Muscle layer of colon (tissue), 2 donors: ENCODE data around the gene RPS6KA3.
A peak's percentile ranks its signal among the peaks of the same experiment; 100 is the strongest.

Experiments used
- H3K27ac ChIP-seq: one replicate; pipeline ENCODE4 v1.7.0; 2013; ENCODE audit warnings: low read depth, mild to moderate bottlenecking, low read length, moderate library complexity
- H3K27me3 ChIP-seq, 2 donors: one replicate each; pipeline ENCODE4 v1.7.0; 2013; ENCODE audit warnings: low read length in 2 of 2, mild to moderate bottlenecking in 2 of 2; ENCODE audit not compliant: insufficient read depth in 2 of 2, control insufficient read depth in 1 of 2
- H3K36me3 ChIP-seq: one replicate; pipeline ENCODE4 v1.7.0; 2013; ENCODE audit warnings: mild to moderate bottlenecking, low read length; ENCODE audit not compliant: insufficient read depth
- H3K4me1 ChIP-seq: one replicate; pipeline ENCODE4 v1.7.0; 2013; ENCODE audit warnings: mild to moderate bottlenecking, low read length; ENCODE audit not compliant: insufficient read depth
- H3K4me3 ChIP-seq, 2 donors: one replicate each; pipeline ENCODE4 v1.7.0; 2013; ENCODE audit warnings: low read length in 2 of 2, low read depth in 1 of 2, mild to moderate bottlenecking in 1 of 2, moderate library complexity in 1 of 2
- H3K9ac ChIP-seq: one replicate; pipeline ENCODE4 v1.7.0; 2013; ENCODE audit warnings: low read length
- H3K9me3 ChIP-seq: one replicate; pipeline ENCODE4 v1.7.0; 2013; ENCODE audit warnings: mild to moderate bottlenecking, low read length
- donor health status: abdominal sarcoma.
- donor health status: Adenocarcinoma of cecum.

Gene RPS6KA3

GRCh38 chrX:20284444-20284843 lies 17.7 kb upstream of the RPS6KA3 start:
- H3K9me3 ChIP-seq: no peaks in the 10 kb centered on the region
- H3K36me3 ChIP-seq: no peaks in the 10 kb centered on the region

GRCh38 chrX:20280938-20281337 lies 14.2 kb upstream of the RPS6KA3 start:
- H3K9ac ChIP-seq: no peak overlapping the region
- H3K27ac ChIP-seq: no peak overlapping the region
- no peaks in the 10 kb centered on the region for H3K36me3 ChIP-seq
- no peak overlapping the region for H3K4me3 ChIP-seq
- H3K4me1 ChIP-seq: no peaks in the 10 kb centered on the region
- no peaks in the 10 kb centered on the region for H3K27me3 ChIP-seq
- H3K9me3 ChIP-seq: no peaks in the 10 kb centered on the region

More at GRCh38 chrX:20284444-20284843, 17.7 kb upstream of the RPS6KA3 start:
- Histone ChIP-seq H3K27me3 (no peaks in the 10 kb centered on the region), H3K9ac (no peak overlapping the region), H3K4me1 (no peaks in the 10 kb centered on the region), H3K4me3 (no peak overlapping the region), H3K27ac (no peak overlapping the region)

DNA sequence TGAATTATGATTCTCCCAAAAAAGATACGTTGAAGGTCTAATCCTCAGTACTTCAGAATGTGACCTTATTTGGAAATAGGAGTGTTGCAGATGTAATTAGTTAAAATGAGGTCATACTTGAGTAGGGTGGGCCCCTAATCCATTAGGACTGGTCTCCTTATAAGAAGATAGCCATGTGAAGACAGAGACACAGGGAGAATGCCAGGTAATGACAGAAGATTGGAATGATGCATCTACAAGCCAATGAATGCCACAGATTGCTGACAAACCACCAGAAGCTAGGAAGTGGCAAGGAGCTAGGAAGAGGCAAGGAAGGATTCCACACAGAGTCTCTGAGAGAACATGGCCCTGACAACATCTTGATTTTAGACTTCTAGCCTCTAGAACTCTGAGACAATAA lies 7.4 kb upstream of the RPS6KA3 start:
- H3K27ac ChIP-seq: no peak overlapping the region
- H3K4me3 ChIP-seq: no peak overlapping the region
- no peaks in the 10 kb centered on the region for H3K9me3 ChIP-seq
- H3K9ac ChIP-seq: no peak overlapping the region
- no peaks in the 10 kb centered on the region for H3K36me3 ChIP-seq
- no peaks in the 10 kb centered on the region for H3K27me3 ChIP-seq
- no peaks in the 10 kb centered on the region for H3K4me1 ChIP-seq

- H3K9me3 ChIP-seq: no peaks in the 10 kb centered on the region
- no peaks in the 10 kb centered on the region for H3K4me1 ChIP-seq
- H3K4me3 ChIP-seq: no peak overlapping the region
- no peak overlapping the region for H3K27ac ChIP-seq
- no peak overlapping the region for H3K9ac ChIP-seq
- peaks cover 0 to 11% of the 10 kb centered on the region in 2 donors for H3K27me3 ChIP-seq
- H3K36me3 ChIP-seq: no peaks in the 10 kb centered on the region
Observed at GRCh38 chrX:20271730-20272129, 5.0 kb upstream of the RPS6KA3 start.

DNA sequence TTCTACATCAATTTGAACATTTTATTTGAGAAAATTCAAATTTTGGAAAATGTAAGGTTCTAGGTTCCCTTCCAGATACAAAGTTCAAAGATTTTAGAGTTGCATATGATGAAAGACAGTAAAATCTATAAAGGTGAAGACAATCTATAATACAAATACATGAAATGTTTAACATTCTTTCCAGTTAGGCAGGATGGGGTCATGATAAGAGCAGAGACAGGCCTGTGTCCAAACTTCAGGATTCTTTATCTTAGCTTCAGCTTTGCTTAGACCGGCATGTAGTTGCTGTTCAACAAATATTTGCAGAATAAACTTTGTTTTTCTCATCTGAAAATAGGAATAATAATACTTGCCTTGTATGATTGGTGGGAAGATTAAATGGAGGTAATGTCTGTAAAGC lies 4.5 kb upstream of the RPS6KA3 start:
- peaks cover 0 to 11% of the 10 kb centered on the region in 2 donors for H3K27me3 ChIP-seq
- no peaks in the 10 kb centered on the region for H3K36me3 ChIP-seq
- H3K9ac ChIP-seq: no peak overlapping the region
- H3K9me3 ChIP-seq: no peaks in the 10 kb centered on the region
- no peak overlapping the region for H3K4me3 ChIP-seq
- no peak overlapping the region for H3K27ac ChIP-seq
- H3K4me1 ChIP-seq: no peaks in the 10 kb centered on the region

- Histone ChIP-seq H3K9ac (no peak overlapping the region), H3K36me3 (no peaks in the 10 kb centered on the region), H3K27me3 (peaks cover 0 to 11% of the 10 kb centered on the region in 2 donors), H3K4me3 (no peak overlapping the region), H3K4me1 (no peaks in the 10 kb centered on the region), H3K27ac (no peak overlapping the region), H3K9me3 (no peaks in the 10 kb centered on the region)
Observed at GRCh38 chrX:20270562-20270890, 3.8 kb upstream of the RPS6KA3 start.

DNA sequence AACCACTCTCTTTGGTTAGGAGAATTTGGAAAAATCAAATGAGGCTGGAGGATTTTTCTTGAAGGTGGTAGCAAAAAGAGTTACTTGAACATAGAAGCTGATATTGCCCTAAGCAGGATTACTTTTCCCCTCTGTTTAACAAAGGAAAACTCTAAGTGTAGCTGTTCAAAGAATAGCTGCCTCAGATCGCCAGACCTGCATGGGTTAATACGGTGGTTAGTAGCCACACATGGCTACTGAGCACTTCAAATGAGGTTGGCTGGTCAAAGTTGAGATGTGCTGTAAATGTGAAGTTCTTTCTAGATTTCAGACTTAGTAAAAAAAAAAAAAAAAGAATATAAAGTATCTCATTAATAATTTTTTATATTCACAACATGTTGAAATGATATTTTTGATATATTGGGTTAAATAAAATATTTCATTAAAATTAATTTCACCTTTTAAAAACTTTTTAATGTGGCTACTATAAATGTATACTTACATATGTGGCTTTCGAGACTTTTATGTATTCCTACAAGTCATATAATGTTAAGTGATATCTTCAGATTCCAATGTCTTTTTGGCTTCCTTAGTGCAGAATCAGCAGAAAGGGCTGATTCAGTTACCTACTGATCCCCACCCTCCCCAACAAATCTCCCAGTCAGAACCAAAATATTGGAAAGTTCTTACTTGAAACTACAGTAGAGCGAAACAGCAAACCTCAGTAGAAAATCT lies 3.3 kb upstream of the RPS6KA3 start:
- peaks cover 0 to 11% of the 10 kb centered on the region in 2 donors for H3K27me3 ChIP-seq
- H3K36me3 ChIP-seq: no peaks in the 10 kb centered on the region
- H3K4me1 ChIP-seq: no peaks in the 10 kb centered on the region
- H3K4me3 ChIP-seq: no peak overlapping the region
- H3K9me3 ChIP-seq: no peaks in the 10 kb centered on the region
- H3K9ac ChIP-seq: no peak overlapping the region
- H3K27ac ChIP-seq: no peak overlapping the region

- Histone ChIP-seq H3K36me3 (no peaks in the 10 kb centered on the region), H3K4me1 (no peaks in the 10 kb centered on the region), H3K27me3 (peaks cover 0 to 11% of the 10 kb centered on the region in 2 donors), H3K9ac (peak overlapping the region; percentile 25), H3K9me3 (no peaks in the 10 kb centered on the region), H3K4me3 (peak overlapping the region; percentile 55 to 58), H3K27ac (peak overlapping the region; percentile 81)
Observed at GRCh38 chrX:20267931-20268701, 1.4 kb upstream of the RPS6KA3 start.

- no peaks in the 10 kb centered on the region for H3K36me3 ChIP-seq
- peaks cover 0 to 11% of the 10 kb centered on the region in 2 donors for H3K27me3 ChIP-seq
- no peaks in the 10 kb centered on the region for H3K9me3 ChIP-seq
- H3K9ac ChIP-seq: peak overlapping the region; percentile 25
- peak overlapping the region; percentile 55 to 58 for H3K4me3 ChIP-seq
- peak overlapping the region; percentile 81 for H3K27ac ChIP-seq
- no peaks in the 10 kb centered on the region for H3K4me1 ChIP-seq
Observed at GRCh38 chrX:20267607-20267930, 860 bp upstream of the RPS6KA3 start.

GRCh38 chrX:20265726-20266681 lies 705 bp downstream of the RPS6KA3 start:
- Histone ChIP-seq H3K9me3 (no peaks in the 10 kb centered on the region), H3K36me3 (no peaks in the 10 kb centered on the region), H3K27me3 (peaks cover 0 to 11% of the 10 kb centered on the region in 2 donors), H3K27ac (peak overlapping the region; percentile 73), H3K4me3 (peak overlapping the region; percentile 34 to 68), H3K9ac (peak overlapping the region; percentile 45), H3K4me1 (no peaks in the 10 kb centered on the region)

- Histone ChIP-seq H3K4me3 (peak overlapping the region; percentile 35 to 68), H3K9ac (peak overlapping the region; percentile 45), H3K9me3 (no peaks in the 10 kb centered on the region), H3K27me3 (peaks cover 0 to 11% of the 10 kb centered on the region in 2 donors), H3K4me1 (no peaks in the 10 kb centered on the region), H3K27ac (peak overlapping the region; percentile 73), H3K36me3 (no peaks in the 10 kb centered on the region)
Observed at GRCh38 chrX:20265221-20265725, 1.4 kb downstream of the RPS6KA3 start.
